Trophoblast cell (in vitro differentiated cells and primary cell): Measurements from ENCODE around the gene TSEN54.

Experiments
- DNase-seq, 2 donors: peaks; one replicate each; pipeline ENCODE4 v3.0.0-alpha.2; 2016
- H2AFZ ChIP-seq: 2 replicates; pipeline ENCODE4 v1.6.1; 2013; ENCODE audit warnings: low read length, moderate library complexity, mild to moderate bottlenecking; ENCODE audit not compliant: insufficient read depth, poor library complexity
- H2AK5ac ChIP-seq: 2 replicates; pipeline ENCODE4 v1.6.1; 2013; ENCODE audit warnings: mild to moderate bottlenecking, low read length
- H2BK120ac ChIP-seq: 2 replicates; pipeline ENCODE4 v1.6.1; 2013; ENCODE audit warnings: low read length, mild to moderate bottlenecking, moderate library complexity; ENCODE audit not compliant: insufficient read depth, poor library complexity
- H2BK12ac ChIP-seq: 2 replicates; pipeline ENCODE4 v1.6.1; 2013; ENCODE audit warnings: mild to moderate bottlenecking, low read length, moderate library complexity
- H2BK5ac ChIP-seq: 2 replicates; pipeline ENCODE4 v1.6.1; 2013; ENCODE audit warnings: low read length, low read depth, moderate library complexity, mild to moderate bottlenecking; ENCODE audit not compliant: poor library complexity
- H3K14ac ChIP-seq: 2 replicates; pipeline ENCODE4 v1.6.1; 2013; ENCODE audit warnings: mild to moderate bottlenecking, low read length
- H3K18ac ChIP-seq: 2 replicates; pipeline ENCODE4 v1.6.1; 2013; ENCODE audit warnings: mild to moderate bottlenecking, low read length
- H3K23ac ChIP-seq: 2 replicates; pipeline ENCODE4 v1.6.1; 2013; ENCODE audit warnings: low read length
- H3K27ac ChIP-seq: 2 replicates; pipeline ENCODE4 v1.5.1; 2013; ENCODE audit warnings: low read depth, mild to moderate bottlenecking, inconsistent platforms, low read length, moderate library complexity
- H3K27me3 ChIP-seq: 2 replicates; pipeline ENCODE4 v1.6.1; 2013; ENCODE audit warnings: inconsistent platforms, mild to moderate bottlenecking, low read length, moderate library complexity; ENCODE audit not compliant: insufficient read depth
- H3K36me3 ChIP-seq, 2 experiments: 1 replicate in 1 of 2; 2 replicates in 1 of 2; pipeline ENCODE4 v1.6.1; 2013; ENCODE audit warnings: low read length in 2 of 2, mild to moderate bottlenecking in 2 of 2, moderate library complexity in 1 of 2; ENCODE audit not compliant: insufficient read depth in 2 of 2, control insufficient read depth in 1 of 2
- H3K4ac ChIP-seq: 2 replicates; pipeline ENCODE4 v1.6.1; 2013; ENCODE audit warnings: low read depth, mild to moderate bottlenecking, low read length, moderate library complexity
- H3K4me1 ChIP-seq, 2 experiments: 1 replicate in 1 of 2; 2 replicates in 1 of 2; pipeline ENCODE4 v1.6.1; 2013; ENCODE audit warnings: low read length in 2 of 2, mild to moderate bottlenecking in 2 of 2, moderate library complexity in 1 of 2; ENCODE audit not compliant: insufficient read depth in 2 of 2, control insufficient read depth in 1 of 2
- H3K4me2 ChIP-seq: 2 replicates; pipeline ENCODE4 v1.6.1; 2013; ENCODE audit warnings: inconsistent platforms, mild to moderate bottlenecking, low read length, moderate library complexity
- H3K4me3 ChIP-seq: 2 replicates; pipeline ENCODE4 v1.5.1; 2013; ENCODE audit warnings: mild to moderate bottlenecking, low read depth, low read length, inconsistent platforms
- H3K79me1 ChIP-seq: one replicate; pipeline ENCODE4 v1.6.1; 2013; ENCODE audit warnings: low read length
- H3K79me2 ChIP-seq: 2 replicates; pipeline ENCODE4 v1.6.1; 2013; ENCODE audit warnings: low read length, mild to moderate bottlenecking; ENCODE audit not compliant: control insufficient read depth, insufficient read depth, poor library complexity
- H3K9ac ChIP-seq: 2 replicates; pipeline ENCODE4 v1.6.1; 2013; ENCODE audit warnings: mild to moderate bottlenecking, low read length
- H3K9me3 ChIP-seq: 2 replicates; pipeline ENCODE4 v1.6.1; 2013; ENCODE audit warnings: low read depth, mild to moderate bottlenecking, control low read depth, inconsistent platforms, low read length; ENCODE audit not compliant: insufficient read depth
- H4K12ac ChIP-seq: 2 replicates; pipeline ENCODE4 v1.6.1; 2013; ENCODE audit warnings: low read depth, mild to moderate bottlenecking, low read length, moderate library complexity
- H4K8ac ChIP-seq: 2 replicates; pipeline ENCODE4 v1.6.1; 2013; ENCODE audit warnings: low read depth, mild to moderate bottlenecking, low read length, moderate library complexity
- H4K91ac ChIP-seq: one replicate; pipeline ENCODE4 v1.6.1; 2013; ENCODE audit warnings: low read depth, mild to moderate bottlenecking, low read length, moderate library complexity
- WGBS: extraction: QIAGEN DNeasy Blood & Tissue Kit; methylation state at CpG from one replicate; pipeline ENCODE4 v1.1.7; 2013; ENCODE audit warnings: missing lambda C conversion rate; ENCODE audit not compliant: insufficient read length, insufficient coverage; ENCODE audit errors: extremely low coverage; 5-methylcytosine and 5-hydroxymethylcytosine counted together

TSEN54 gene

GRCh38 chr17:75561927-75562603, 45.7 kb downstream of the TSEN54 start:
- WGBS, result no CpG with 5 or more reads among the region's 5 CpGs
- H3K36me3 ChIP-seq, result peaks cover 30 to 41% of the 10 kb centered on the region in 2 experiments
- no peak overlapping the region for H3K18ac ChIP-seq
- H2BK5ac ChIP-seq, result no peak overlapping the region
- no peak overlapping the region for H4K8ac ChIP-seq
- no peak overlapping the region for H3K27ac ChIP-seq
- H2AK5ac ChIP-seq, result no peak overlapping the region
- no peak overlapping the region for H3K4ac ChIP-seq
- H3K27me3 ChIP-seq, result no peaks in the 10 kb centered on the region
- H4K91ac ChIP-seq, result no peak overlapping the region
- no peak overlapping the region for H3K4me2 ChIP-seq
- no peak overlapping the region for H2BK120ac ChIP-seq
- no peak overlapping the region for H3K23ac ChIP-seq
- H3K9me3 ChIP-seq, result no peaks in the 10 kb centered on the region
- H4K12ac ChIP-seq, result no peak overlapping the region
- no peak overlapping the region for H3K4me3 ChIP-seq
- H3K14ac ChIP-seq, result no peak overlapping the region
- no peaks in the 10 kb centered on the region for H3K79me2 ChIP-seq
- DNase-seq, result no peak
- H2BK12ac ChIP-seq, result no peak overlapping the region
- H2AFZ ChIP-seq, result no peak overlapping the region
- peaks cover 17 to 18% of the 10 kb centered on the region in 2 experiments for H3K4me1 ChIP-seq
- no peak overlapping the region for H3K9ac ChIP-seq
- H3K79me1 ChIP-seq, result peaks cover 8% of the 10 kb centered on the region

- no peak overlapping the region for H3K4ac ChIP-seq
- no CpG with 5 or more reads among the region's 28 CpGs for WGBS
- peaks cover 8% of the 10 kb centered on the region in 2 experiments for H3K4me1 ChIP-seq
- no peaks in the 10 kb centered on the region for H3K79me2 ChIP-seq
- H3K27me3 ChIP-seq, result no peaks in the 10 kb centered on the region
- no peak overlapping the region for H3K4me2 ChIP-seq
- H3K36me3 ChIP-seq, result peaks cover 30 to 39% of the 10 kb centered on the region in 2 experiments
- H3K79me1 ChIP-seq, result no peaks in the 10 kb centered on the region
- no peak overlapping the region for H3K23ac ChIP-seq
- no peak overlapping the region for H2BK12ac ChIP-seq
- no peak overlapping the region for H3K18ac ChIP-seq
- H3K14ac ChIP-seq, result no peak overlapping the region
- H4K8ac ChIP-seq, result no peak overlapping the region
- no peak for DNase-seq
- no peak overlapping the region for H3K4me3 ChIP-seq
- no peak overlapping the region for H3K27ac ChIP-seq
- no peak overlapping the region for H2AK5ac ChIP-seq
- no peak overlapping the region for H2BK5ac ChIP-seq
- H4K12ac ChIP-seq, result no peak overlapping the region
- no peak overlapping the region for H3K9ac ChIP-seq
- no peak overlapping the region for H2BK120ac ChIP-seq
- H3K9me3 ChIP-seq, result no peaks in the 10 kb centered on the region
- H2AFZ ChIP-seq, result no peak overlapping the region
- no peak overlapping the region for H4K91ac ChIP-seq
Measured at GRCh38 chr17:75563063-75563758, 46.9 kb downstream of the TSEN54 start.

GRCh38 chr17:75564195-75564594, 47.9 kb downstream of the TSEN54 start:
- H2BK120ac ChIP-seq, result no peak overlapping the region
- H3K4me1 ChIP-seq, result peaks cover 8% of the 10 kb centered on the region in 2 experiments
- no peaks in the 10 kb centered on the region for H3K79me2 ChIP-seq
- no peak overlapping the region for H3K27ac ChIP-seq
- H3K4ac ChIP-seq, result no peak overlapping the region
- no peaks in the 10 kb centered on the region for H3K9me3 ChIP-seq
- no peak overlapping the region for H3K23ac ChIP-seq
- H2BK12ac ChIP-seq, result no peak overlapping the region
- H2AFZ ChIP-seq, result no peak overlapping the region
- DNase-seq, result no peak
- no peak overlapping the region for H3K4me2 ChIP-seq
- no peak overlapping the region for H3K18ac ChIP-seq
- H3K36me3 ChIP-seq, result peaks cover 35 to 42% of the 10 kb centered on the region in 2 experiments
- H3K9ac ChIP-seq, result no peak overlapping the region
- H3K14ac ChIP-seq, result no peak overlapping the region
- no peak overlapping the region for H2AK5ac ChIP-seq
- WGBS, result no CpG with 5 or more reads among the region's 11 CpGs
- H3K79me1 ChIP-seq, result no peaks in the 10 kb centered on the region
- H4K8ac ChIP-seq, result no peak overlapping the region
- H2BK5ac ChIP-seq, result no peak overlapping the region
- no peaks in the 10 kb centered on the region for H3K27me3 ChIP-seq
- no peak overlapping the region for H4K12ac ChIP-seq
- H3K4me3 ChIP-seq, result no peak overlapping the region
- H4K91ac ChIP-seq, result no peak overlapping the region

- Histone ChIP-seq H3K14ac (no peak overlapping the region), H3K27ac (no peak overlapping the region), H3K4me3 (no peak overlapping the region), H3K79me2 (no peaks in the 10 kb centered on the region), H3K4me2 (no peak overlapping the region), H4K8ac (no peak overlapping the region), H3K9ac (no peak overlapping the region), H3K79me1 (no peaks in the 10 kb centered on the region), H3K18ac (no peak overlapping the region), H2AK5ac (no peak overlapping the region), H2BK120ac (no peak overlapping the region), H3K36me3 (peaks cover 38 to 45% of the 10 kb centered on the region in 2 experiments), H2BK12ac (no peak overlapping the region), H3K23ac (no peak overlapping the region), H3K4ac (no peak overlapping the region), H4K91ac (no peak overlapping the region), H3K4me1 (peaks cover 8% of the 10 kb centered on the region in 2 experiments), H3K27me3 (no peaks in the 10 kb centered on the region), H3K9me3 (no peaks in the 10 kb centered on the region), H2AFZ (no peak overlapping the region), H2BK5ac (no peak overlapping the region), H4K12ac (no peak overlapping the region)
- WGBS, result no CpG with 5 or more reads among the region's 7 CpGs
- DNase-seq, result peak; percentile 85 to 87
Measured at GRCh38 chr17:75565066-75565465, 48.7 kb downstream of the TSEN54 start.
